ENCODE results near the gene SLC16A3. TPM values are rescaled to one million over a fixed set of nuclear protein-coding genes. Genes with fewer than 3 reads are reported as not detected.

SLC16A3 gene
- total RNA-seq, 1 donor from 2014 or later, result 21.1 TPM

GRCh38 chr17:82213251-82214011, 15.4 kb upstream of the SLC16A3 start:
- Histone ChIP-seq H3K36me3 (no peaks in the 10 kb centered on the region), H3K9me3 (no peaks in the 10 kb centered on the region), H3K27me3 (no peaks in the 10 kb centered on the region), H3K27ac (peak overlapping the region; percentile 90), H3K4me1 (peaks cover 48% of the 10 kb centered on the region), H3K4me3 (peak overlapping the region; percentile 68 to 69)
- intact Hi-C loops (cut with DNase I), result no loop called here
- no peak for DNase-seq (ENCODE audit: extremely low spot score in 2 of 2)
- TF ChIP-seq, protein P1, sequence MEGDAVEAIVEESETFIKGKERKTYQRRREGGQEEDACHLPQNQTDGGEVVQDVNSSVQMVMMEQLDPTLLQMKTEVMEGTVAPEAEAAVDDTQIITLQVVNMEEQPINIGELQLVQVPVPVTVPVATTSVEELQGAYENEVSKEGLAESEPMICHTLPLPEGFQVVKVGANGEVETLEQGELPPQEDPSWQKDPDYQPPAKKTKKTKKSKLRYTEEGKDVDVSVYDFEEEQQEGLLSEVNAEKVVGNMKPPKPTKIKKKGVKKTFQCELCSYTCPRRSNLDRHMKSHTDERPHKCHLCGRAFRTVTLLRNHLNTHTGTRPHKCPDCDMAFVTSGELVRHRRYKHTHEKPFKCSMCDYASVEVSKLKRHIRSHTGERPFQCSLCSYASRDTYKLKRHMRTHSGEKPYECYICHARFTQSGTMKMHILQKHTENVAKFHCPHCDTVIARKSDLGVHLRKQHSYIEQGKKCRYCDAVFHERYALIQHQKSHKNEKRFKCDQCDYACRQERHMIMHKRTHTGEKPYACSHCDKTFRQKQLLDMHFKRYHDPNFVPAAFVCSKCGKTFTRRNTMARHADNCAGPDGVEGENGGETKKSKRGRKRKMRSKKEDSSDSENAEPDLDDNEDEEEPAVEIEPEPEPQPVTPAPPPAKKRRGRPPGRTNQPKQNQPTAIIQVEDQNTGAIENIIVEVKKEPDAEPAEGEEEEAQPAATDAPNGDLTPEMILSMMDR (IDR thresholded peaks at IDR 0.05), result no peak
- peak in 1 of 2 donors; percentile 37 for TF ChIP-seq POLR2AphosphoS5 (IDR thresholded peaks at IDR 0.05; ENCODE audit: insufficient read depth in 1 of 2, low read depth in 1 of 2)

GRCh38 chr17:82214012-82214628, 14.7 kb upstream of the SLC16A3 start:
- H3K36me3 ChIP-seq, result no peaks in the 10 kb centered on the region
- no peak overlapping the region for H3K27ac ChIP-seq
- no peak for TF ChIP-seq POLR2A (IDR thresholded peaks at IDR 0.05)
- TF ChIP-seq, protein P1 (IDR thresholded peaks at IDR 0.05), result no peak
- no peak for TF ChIP-seq POLR2AphosphoS5 (IDR thresholded peaks at IDR 0.05; ENCODE audit: insufficient read depth in 1 of 2, low read depth in 1 of 2)
- intact Hi-C loops (cut with DNase I), result no loop called here
- no peak overlapping the region for H3K4me3 ChIP-seq
- peaks cover 48% of the 10 kb centered on the region for H3K4me1 ChIP-seq
- DNase-seq (ENCODE audit: extremely low spot score in 2 of 2), result no peak
- no peaks in the 10 kb centered on the region for H3K9me3 ChIP-seq
- H3K27me3 ChIP-seq, result no peaks in the 10 kb centered on the region

- no peak overlapping the region for H3K27ac ChIP-seq
- H3K4me3 ChIP-seq, result no peak overlapping the region
- no peaks in the 10 kb centered on the region for H3K27me3 ChIP-seq
- DNase-seq (ENCODE audit: extremely low spot score in 2 of 2), result no peak
- H3K36me3 ChIP-seq, result no peaks in the 10 kb centered on the region
- H3K9me3 ChIP-seq, result no peaks in the 10 kb centered on the region
- H3K4me1 ChIP-seq, result peaks cover 48% of the 10 kb centered on the region
- TF ChIP-seq, protein P1 (IDR thresholded peaks at IDR 0.05), result no peak
- TF ChIP-seq POLR2AphosphoS5 (IDR thresholded peaks at IDR 0.05; ENCODE audit: insufficient read depth in 1 of 2, low read depth in 1 of 2) (no peak), POLR2A (IDR thresholded peaks at IDR 0.05) (no peak)
- intact Hi-C loops (cut with DNase I), result no loop called here
Observed at GRCh38 chr17:82215095-82215971, 13.5 kb upstream of the SLC16A3 start.

- DNase-seq (ENCODE audit: extremely low spot score in 2 of 2), result no peak
- H3K27ac ChIP-seq, result peak overlapping the region; percentile 33
- H3K36me3 ChIP-seq, result no peaks in the 10 kb centered on the region
- no peak overlapping the region for H3K4me3 ChIP-seq
- intact Hi-C loops (cut with DNase I), result no loop called here
- TF ChIP-seq, protein P1 (IDR thresholded peaks at IDR 0.05), result no peak
- TF ChIP-seq POLR2A (IDR thresholded peaks at IDR 0.05) (no peak), POLR2AphosphoS5 (IDR thresholded peaks at IDR 0.05; ENCODE audit: insufficient read depth in 1 of 2, low read depth in 1 of 2) (no peak)
- peaks cover 48% of the 10 kb centered on the region for H3K4me1 ChIP-seq
- H3K27me3 ChIP-seq, result no peaks in the 10 kb centered on the region
- no peaks in the 10 kb centered on the region for H3K9me3 ChIP-seq
Observed at GRCh38 chr17:82215972-82216300, 12.9 kb upstream of the SLC16A3 start.

Measured in vagina (tissue), 2 donors.